ENCODE results near the gene SGCE.

Gene SGCE

GRCh38 chr7:94565247-94565894 lies 90.6 kb downstream of the SGCE start:
- DNase-seq (ENCODE audit: low spot score) = no peak

DNA sequence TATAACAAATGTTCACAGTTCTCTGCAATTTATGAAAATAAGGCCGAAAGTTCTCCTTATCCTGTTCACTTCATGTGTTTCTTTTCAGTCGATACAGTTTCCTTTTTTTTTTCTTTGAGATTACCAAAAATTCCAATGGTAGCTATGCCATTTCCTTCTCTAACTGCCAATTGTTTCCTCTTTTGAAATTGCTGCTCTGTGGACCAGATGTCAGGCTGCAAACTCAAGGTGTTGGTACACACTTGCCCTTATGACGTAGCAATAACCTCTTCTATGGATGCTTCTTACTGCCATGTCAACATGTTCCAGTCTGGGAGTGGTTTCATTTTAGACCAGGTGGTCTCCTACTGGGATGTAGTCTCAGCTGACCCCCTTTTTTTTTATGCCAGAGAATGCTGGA lies 93.4 kb downstream of the SGCE start:
- no peak for DNase-seq (ENCODE audit: low spot score)

- no peak for DNase-seq (ENCODE audit: low spot score)
Observed at GRCh38 chr7:94561841-94562514, 94.0 kb downstream of the SGCE start.

DNA sequence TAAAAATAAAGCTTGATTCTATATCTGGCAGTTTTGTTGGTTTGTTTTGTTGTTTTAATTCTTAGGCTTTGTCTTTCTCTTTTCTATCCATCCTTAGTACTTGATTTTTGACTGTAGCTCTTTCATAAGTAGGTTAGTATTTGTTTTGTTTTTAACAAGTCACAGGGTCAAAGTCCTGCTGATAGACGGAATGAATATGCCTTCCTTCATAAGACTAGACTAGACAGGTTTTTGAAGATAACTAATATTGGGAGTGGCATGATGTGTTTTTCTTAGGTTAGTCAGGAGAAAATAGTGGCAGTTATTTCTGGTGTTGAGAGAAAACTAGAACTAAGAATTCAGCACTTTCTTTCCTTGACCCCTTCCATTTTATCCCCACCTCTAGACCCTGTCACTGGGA lies 96.0 kb downstream of the SGCE start:
- no peak for DNase-seq (ENCODE audit: low spot score)

DNA sequence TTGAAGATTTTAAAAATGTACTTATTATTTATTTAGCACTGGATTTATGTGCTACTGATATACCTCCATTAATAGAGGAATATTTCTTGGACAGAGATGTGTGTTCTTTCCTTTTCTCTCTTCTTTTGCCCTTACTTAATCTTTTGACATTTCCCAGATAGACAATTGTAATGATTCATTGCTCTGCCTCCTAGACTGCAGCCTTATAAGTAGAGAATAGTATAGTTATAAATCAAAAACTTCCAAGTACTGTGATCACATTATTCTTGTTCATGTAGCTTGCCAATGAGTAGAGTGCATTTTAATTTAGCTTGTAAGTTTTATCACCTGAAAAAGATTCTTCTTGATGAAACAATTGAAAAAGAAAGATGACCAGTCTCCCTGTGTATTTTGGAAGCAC lies 98.7 kb downstream of the SGCE start:
- no peak for DNase-seq (ENCODE audit: low spot score)

DNA sequence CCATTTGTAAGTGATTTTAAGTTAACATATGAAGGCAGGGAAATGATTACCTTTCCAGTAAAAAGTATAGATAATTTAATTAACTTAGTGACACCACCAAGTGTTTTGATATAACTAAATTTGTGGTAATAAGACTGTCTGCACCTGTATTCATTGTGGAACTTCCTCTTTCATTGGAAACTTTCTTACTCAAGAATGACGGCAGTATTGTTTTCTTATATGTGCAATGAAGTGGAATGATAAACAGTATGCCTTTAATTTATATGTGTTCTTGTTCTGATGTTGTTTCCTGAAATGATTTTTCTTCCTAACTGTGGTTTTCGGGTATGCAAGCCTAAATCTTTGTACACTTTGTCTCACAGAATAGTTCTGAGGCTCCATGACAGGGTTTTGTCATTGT lies 99.9 kb downstream of the SGCE start:
- DNase-seq (ENCODE audit: low spot score) = no peak

DNA sequence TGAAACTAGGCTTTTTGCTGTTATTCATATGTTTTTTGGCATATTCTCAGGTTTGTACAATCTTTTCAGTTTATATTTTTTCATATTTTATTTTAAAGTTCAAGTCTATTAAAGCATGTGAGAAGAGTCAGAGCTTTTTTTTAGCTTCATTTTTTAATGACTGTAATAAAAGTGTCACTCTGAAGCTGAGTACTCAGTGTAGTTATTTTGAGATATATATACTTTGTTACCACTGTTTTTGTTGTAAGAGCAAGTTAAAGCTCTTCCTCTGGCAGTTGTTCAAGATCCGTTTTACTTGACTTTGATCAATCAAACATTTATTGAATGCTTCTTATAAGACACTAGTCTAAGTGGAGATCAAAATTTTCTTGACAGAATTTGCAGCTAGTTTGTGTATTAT lies 108.8 kb downstream of the SGCE start:
- no peak for DNase-seq (ENCODE audit: low spot score)

- DNase-seq (ENCODE audit: low spot score) = no peak
Observed at GRCh38 chr7:94540428-94540827, 115.5 kb downstream of the SGCE start.

Data from CD4-positive, alpha-beta T cell treated with Interleukin-15 for 4 hours (primary cell).